ENCODE measurements around the gene PLCH2.

Gene PLCH2

DNA sequence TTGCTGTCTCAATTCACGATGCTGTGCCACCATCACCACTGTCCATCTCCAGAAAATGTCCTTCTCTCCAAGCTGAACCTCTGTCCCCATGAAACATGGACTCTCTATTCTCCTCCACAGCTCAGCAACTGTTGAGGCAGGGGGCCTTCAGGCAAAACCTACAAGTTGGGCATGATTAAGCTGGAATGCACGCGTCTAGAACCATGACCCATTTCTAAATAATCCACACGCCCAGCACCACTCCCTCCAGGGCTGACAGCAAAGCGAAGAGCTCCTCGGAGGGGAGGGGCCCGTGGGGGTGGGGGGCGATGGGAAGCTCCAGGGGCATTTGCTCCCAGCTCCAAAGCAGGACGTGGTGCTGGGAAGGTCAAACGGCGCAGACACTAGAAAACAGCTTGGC, 57.3 kb downstream of the PLCH2 start:
- no peak for DNase-seq

DNA sequence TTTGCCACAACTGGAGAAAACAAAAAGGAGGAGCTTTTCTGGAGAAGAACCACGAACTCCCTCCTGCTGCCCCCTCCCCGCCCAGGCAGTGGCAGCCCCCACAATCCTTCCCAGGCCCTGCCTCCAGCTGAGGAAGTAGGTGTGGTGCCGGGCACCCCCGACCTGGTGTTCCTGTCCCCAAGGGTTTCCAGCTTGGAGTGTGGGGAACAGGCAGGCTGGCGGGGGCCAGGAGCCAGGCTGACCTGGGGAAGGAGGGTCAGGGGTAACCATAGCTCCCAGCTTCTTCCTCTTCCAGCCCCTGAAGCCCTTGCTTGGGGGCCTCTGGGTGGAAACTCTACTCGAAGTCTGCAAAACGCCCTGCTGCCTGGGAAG, 58.2 kb downstream of the PLCH2 start:
- DNase-seq: no peak

DNA sequence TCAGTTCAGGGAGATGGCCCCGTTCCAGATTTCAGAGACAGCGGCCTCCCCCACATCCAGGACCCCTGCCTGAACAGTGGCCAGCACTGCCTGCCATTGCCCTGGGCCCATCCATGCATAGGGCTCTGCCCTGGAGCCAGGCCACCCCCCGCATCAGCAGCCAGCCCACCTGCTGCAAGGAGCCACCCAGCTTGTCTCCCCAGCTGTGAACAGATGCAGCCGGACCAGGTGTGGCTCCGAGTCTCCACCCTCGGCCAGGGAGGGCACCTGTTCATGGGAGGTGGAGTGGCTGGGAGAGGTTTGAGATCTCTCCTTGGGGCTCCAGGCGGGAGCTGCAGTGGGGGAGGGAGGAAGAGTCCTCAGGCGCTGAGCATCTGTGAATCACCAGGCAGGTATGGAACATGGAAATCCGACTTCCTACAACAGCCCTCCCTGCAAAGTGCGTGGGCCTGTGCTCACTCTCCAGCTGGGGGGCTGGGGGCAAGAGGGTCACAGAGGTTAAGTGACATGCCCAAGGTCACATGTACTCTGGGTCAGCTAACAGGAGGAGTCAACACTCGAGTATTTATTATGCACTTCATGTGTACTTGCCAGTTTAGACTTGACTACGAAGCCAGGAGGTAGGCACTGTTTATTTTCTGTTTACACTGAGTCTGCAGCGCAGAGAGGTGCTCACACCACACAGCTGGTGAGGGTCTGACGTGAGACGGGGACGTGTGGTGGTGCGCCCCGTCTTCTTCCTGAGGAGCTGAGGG, 58.8 kb downstream of the PLCH2 start:
- DNase-seq: no peak

DNA sequence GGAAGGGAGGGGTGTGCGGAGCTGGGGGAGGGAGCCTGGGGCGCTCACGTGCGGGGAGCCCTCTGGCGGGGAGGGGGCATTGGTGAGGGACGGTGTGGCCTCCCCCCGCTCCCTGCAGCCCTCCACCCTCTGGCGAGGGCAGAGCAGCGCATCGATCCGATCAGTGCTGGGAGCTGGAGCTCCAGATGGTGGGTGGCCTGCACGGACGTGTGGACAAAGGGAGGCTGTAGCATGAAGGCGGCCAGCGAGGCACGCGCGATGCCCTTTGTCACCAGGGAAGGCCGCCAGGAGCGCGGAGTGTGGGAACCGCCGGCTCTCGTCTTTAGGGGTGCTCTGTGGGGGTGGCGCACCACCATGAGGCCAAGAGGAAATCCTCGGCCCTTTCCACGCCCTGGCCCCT, 59.4 kb downstream of the PLCH2 start:
- DNase-seq: no peak

DNA sequence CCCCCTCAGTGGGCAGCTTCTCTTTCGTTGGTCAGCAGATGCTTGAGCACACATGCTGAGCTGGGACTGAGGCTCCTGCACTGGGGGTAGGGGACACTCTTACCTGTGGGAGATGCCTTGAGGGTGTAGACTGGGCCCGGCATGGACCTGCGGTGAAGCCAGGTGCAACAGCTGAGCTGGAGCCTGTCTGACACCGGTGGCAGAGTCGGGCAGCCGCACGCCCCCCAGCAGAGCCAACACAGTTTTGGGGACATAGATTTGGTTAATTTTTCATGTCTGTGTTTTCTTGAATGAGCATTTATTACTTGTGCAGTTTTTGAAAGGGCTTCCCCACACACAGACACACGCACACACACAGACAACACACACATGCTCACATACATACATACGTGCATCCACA, 59.9 kb downstream of the PLCH2 start:
- no peak for DNase-seq

DNA sequence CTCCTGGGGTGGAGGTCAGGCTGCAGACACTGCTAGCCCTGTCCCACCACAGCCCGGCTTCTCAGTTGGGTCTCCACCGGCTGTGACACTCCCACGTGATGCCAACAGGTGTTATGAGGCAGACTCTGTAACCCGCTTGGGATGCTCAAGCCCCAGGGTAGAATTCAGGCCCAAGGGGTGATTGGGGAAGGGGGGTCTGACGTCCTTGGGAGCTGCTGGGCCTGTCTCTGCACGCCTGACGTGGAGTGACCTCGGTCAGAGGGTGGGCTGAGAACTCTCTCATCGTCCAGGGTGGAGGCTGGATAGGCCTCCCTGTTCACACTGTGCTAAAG, 61.7 kb downstream of the PLCH2 start:
- no peak for DNase-seq

DNA sequence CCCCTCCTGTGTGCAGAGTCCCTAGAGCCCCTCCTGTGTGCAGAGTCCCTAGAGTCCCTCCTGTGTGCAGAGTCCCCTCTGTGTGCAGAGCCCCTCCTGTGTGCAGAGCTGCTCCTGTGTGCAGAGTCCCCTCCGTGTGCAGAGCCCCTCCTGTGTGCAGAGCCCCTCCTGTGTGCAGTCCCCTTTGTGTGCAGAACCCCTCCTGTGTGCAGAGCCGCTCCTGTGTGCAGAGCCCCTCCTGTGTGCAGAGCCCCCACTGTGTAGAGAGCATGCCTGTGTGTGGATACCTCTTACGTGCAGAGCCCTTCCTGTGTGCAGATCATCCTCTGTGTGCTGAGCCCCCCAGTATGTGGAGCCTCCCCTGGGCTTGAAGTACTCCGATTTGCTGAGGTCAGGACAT, 62.3 kb downstream of the PLCH2 start:
- no peak for DNase-seq

DNA sequence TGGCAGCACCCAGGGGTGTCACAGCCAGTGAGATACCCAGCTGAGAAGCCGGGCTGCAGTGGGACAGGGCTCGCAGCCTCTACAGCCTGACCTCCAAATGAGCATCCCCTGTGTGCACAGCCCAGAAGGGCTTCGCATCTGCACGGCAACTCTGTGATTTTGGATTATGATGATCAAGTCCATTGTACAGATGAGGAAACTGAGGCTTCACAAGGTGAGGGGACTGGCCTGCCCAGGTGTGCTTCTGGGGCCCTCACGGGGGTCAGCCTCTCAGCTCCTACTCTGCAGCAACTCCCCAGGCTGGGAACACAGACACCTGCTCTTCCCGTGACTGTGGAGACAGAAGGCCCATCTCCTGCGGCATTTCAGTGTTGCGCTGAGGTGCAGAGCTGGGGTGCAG, 62.8 kb downstream of the PLCH2 start:
- no peak for DNase-seq

DNA sequence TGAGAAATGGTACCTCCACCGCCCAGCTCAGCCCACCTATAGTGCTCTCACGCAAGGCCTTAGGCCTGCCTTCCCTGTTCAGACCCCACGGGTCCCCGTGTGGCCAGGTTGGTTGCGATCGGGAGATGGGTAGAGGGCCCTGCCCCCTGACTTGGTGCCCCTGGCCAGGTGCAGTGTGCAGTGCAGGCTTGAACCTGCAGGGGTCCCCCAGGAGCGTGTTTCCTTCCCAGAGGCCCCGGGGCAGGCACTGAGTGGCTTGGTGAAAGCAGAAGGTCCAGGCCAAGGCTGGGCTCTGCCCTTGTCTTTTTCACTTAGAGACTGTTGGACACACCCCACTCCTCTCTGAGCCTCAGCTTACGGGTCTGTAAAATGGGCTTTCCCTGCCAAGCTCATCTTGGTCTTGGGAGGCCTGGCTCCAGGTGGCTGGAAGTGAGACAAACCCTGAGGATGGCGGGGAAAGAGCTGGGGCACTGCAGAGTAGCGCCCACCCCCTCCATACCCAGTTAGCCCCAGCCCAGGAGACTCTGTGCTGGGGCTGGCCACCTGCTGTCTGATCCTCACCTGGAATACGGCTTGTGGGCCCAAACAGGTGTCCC, 63.3 kb downstream of the PLCH2 start:
- no peak for DNase-seq

DNA sequence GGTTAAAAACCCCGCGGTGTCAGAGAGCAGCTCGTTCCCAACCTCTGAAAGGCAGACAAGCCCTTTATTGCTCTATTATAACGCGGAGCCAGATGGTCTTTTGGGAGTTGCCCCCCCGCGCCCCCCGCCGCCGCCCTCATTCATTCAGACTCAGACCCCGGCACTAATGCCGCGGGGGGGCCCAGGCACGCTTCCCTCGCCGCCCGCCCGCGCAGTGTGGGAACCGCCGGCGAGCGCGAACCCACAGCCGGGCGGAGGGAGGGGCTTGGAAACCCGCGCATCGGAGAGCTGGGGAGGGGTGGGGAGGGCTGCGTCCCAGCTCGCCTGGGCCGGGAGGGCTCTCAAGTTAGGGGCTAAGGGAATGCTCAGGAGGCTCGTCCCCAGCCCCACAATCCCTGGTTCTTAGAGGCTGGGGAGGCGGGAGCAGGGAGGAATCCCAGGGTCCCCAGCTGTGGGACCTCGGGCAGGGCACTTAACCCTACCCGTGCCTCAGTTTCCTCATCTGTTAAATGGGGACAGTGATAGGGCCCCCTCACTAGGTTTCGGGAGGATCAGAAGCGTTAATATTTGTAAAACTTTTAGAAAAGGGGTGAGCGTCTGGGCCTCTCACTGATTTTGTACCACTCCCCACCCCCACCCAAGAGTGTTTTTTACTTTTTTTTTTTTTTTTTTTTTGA, 64.9 kb downstream of the PLCH2 start:
- no peak for DNase-seq

DNA sequence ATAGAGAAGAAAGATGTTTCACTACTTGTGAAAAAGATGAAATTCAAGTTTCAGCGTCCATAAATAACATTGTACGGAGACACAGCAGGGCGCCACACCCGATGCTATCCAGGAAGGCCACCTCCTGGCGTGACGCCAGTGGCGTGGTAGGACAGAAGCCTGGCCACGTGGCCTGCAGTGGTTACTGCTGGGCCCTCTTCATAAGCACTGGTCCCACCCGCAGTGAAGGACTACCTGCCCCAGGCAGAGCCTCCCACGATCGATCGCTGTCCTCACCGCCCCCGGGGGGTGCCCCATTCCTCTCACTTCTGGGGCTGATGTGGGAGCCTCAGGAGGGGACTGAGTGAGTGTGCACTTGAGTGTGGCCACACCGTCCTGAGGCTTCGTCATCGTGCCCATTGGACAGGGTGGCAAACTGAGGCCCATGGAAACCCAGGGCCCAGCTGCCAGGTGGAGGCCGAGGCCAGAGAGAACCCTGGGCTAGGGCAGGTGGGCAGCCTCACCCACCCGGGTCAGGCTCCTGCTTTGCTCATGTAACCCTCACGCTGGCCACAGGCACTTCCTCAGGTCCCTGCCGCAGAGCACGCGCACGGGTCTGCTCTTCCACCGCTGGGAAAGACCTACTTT, 65.6 kb downstream of the PLCH2 start:
- no peak for DNase-seq

DNA sequence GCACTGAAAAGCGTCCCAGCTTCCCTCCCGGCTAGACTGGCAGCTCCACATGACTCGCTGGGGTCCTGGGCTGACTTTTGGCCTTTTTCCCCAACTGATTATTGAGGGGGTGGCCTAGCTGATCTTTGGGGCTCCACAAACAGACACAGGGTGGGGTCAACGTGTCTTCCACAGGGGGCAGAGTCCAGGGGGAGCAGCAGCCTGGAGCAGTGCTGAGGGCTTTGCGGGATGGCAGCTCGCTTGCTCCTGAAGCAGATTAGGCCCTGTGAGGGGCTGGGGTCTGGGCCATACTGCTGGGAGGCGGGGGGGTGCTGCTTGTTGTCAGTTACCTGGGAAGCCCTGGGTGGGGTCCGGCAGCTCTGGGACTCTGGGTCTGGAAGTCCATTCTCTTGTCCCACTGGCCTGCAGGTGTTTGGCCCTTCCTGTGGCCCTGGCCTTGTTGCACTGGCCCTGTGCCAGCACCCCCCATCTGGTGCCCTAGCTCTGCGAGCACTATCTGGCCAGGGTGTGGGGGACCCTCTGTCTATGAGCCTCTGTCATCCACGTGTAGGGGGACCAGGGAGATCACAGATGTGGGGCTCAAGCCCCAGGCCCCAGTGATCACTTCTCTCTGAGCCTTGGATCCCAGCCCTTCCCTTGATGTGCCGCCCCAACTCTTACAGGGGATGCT, 66.3 kb downstream of the PLCH2 start:
- no peak for DNase-seq

DNA sequence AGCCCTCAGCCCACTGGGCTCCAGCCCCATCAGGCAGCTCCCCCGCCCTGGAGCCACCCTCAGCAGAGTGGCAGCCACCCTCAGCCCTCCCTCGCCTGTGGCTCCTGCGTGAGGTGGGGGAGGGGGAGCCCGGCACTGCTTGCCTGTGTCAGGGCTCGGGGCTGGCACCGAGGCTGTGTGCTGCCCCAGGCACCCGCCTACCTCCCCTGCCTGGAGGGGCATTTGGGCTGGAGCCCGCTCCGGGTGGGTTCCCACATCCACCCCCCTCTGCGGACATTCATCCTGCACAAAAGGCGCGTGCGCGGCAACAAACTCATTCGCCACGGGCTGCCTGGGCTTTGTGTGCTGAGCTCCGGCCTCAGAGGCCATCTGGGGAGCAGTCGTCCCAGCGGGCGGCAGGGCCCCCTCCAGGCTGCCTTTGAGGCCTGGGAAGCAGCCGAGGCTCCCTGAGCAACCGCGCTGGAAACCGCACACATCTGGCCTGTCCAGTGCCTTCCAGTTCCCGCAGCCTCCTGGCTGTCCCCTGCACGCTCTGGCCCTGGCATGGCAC, 67.5 kb downstream of the PLCH2 start:
- no peak for DNase-seq

DNA sequence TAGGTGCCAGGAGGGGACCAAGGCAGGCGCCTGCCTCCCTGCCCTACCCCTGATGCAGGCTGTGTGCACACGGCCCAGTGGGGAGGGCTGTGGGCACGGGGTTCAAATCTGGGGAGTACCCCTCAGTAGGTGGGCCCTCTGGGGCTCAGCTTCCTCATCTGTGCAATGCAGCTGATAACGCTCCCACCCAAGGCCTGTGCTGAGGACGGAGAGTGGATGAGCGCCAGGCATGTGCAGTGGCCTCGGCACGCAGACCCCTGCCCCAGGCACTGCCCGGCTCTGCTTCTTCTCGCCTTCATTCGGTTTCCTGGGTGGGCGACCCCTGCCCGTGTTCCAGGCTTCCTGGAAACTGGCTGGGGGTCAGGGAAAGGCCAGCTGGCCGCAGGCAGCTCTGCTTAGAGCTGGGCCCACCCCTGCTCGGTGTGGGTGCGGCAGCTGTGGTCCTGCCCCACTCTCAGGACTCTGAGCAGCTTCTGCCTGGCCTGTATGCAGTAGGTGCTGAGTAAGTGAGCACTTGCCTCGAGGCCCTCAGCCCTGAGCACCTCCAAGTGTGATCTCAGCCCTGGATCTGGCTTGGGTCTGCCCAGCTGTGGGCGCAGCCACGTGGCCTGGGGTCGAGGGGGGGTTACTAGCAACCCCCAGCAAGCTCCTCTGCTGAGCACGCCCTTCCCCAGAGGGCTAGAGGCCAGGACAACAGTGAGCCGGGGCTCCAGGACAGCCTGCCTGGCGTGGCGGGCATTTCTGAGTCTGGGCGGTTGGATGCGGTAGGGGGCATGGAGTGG, 68.2 kb downstream of the PLCH2 start:
- no peak for DNase-seq

DNA sequence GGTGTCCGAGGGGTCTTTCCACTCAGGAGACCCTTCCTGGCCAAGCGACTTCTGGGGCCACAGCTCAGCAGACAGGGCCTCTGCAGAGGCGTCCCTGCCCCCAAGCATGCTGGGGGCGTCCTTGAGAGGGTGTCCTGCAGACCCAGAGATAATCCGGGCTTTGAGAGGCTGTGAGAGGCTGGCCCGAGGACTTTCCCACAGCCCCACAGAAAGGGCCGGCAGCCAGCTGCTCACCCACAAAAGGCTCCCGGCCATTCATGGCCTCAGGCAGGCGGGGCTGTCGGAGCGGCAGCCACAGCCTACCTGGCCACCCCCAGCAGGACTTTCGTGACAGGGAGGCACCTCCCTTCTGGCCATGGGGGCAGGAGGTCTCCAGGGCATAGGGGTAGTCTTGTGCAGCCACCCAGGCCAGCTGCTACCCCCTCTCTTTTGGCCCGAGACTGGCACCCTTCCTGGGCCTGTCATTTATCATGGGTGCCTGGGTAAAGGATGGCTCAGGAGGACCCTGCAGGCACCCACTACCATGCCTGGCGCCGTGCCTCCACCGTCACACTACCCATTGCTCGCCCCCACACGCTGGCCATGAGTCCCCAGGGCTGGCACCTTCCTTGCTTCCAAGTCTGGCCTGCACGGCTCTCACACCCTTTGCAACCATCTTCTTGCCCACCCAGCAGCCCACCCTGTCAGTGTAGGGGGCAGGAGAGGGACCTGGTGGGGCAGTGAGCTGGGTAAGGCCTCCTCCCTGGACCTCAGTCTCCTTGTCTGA, 69.0 kb downstream of the PLCH2 start:
- DNase-seq: no peak

DNA sequence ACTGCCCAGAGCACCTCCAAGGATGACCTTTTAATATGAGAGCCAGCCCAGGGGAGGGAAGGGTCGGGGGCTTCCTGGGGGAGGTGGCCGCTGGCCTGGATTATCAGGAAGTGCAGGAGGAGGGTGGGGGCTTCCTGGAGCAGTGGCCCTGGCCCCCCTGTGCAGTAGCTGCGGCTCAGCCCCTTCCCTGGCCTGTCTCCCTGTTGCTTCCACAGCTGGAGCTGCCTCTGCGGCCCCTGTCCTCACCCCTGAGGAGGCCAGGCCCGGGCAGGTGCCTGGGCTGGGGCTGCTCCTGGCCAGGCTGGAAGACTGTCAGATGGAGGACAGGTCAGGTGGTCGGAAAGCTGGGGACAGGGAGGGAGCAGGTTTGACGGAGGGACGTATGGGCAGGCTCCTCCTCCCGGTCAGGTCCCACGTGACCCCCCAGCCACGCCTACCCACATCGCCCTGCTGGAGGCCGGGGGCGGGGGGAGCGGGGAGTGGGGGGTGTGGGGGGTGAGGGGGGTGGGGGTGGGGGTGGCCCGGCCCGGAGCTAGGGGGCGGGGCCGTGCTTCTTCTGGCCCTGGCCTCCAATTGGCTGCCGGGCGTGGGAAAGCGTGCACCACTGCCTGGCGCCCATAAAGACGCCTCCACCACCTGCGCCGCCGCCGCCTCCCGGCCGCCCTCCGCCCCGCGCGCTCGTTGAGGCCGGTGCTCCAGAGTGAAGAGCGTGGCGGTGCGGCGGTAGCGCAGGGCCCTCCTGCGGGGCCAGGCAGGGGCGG, 69.8 kb downstream of the PLCH2 start:
- DNase-seq: peak; percentile 81

DNA sequence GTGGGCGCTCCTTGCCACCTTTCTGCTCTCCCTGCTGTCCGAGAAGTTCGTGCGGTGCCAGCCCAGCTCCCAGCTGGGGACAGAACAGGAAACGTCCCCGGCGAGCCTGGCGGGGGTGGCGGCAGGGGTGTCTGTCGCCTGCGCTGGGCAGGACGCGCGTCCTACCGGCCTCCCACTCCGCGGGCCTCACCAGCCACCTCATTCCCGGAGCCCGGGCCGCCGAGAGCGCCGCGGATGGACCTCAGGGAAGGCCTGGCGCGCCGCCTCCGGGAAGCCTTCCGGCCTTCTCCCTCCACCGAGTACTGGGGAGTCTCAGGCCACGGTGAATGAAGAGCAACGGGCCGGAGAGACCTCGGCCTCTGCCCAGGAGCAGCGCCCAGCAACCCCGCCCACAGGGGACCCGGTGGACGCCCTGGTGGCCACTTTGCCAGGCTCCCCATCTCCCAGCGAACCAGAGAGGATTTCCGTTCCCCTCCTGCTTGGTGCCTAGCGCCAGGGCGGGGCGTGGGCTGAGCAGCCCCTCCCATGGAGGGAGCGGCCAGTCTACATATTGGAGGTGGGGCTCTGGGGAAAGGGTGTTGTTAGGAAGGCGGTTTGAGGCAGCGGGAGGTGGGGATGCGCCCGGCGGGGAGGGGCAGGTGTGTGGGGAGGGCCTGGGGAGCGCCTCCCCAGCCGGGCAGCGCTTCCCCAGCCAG, 70.6 kb downstream of the PLCH2 start:
- DNase-seq: peak; percentile 81

DNA sequence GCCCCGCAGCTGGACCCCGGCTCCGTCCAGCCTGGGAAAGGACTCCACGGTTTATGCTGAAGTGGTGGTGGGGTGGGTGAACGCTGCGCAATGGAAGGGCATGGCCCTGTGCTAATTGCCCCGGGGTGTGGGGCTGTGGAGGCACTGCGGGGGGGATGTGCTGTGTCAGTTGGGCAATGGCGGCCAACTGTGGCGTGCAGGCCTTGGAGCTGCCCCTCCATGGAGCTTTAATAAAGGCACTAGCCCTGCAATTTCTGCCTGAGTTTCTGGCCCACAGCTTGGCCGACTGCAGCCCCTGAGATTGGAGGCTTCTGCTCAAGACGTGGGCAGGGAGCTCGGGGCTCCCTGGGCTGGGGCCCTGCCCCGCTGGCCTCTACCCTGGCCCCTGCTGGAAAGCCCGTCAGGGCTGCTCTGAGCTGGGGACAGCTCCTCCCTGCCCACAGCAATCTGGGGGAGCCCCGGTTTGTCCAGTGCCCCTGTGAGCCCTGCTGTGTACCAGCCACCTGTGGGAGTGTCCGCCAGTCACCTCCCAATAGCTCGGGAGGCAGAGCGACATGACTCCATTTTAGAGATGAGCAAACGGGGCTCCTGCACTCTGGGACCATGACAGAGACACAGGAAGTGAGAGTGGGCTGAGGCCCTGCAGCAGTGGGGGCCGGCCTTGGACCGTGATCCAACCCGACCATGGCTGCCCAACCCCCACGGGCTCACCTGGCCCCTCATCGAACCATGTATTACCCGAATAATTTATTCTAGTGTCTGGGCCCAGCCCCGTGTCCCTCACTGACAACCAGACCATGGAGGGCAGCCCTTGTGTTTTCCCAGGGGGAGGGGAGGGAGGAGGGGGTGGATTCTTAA, 71.3 kb downstream of the PLCH2 start:
- peak; percentile 55 for DNase-seq

DNA sequence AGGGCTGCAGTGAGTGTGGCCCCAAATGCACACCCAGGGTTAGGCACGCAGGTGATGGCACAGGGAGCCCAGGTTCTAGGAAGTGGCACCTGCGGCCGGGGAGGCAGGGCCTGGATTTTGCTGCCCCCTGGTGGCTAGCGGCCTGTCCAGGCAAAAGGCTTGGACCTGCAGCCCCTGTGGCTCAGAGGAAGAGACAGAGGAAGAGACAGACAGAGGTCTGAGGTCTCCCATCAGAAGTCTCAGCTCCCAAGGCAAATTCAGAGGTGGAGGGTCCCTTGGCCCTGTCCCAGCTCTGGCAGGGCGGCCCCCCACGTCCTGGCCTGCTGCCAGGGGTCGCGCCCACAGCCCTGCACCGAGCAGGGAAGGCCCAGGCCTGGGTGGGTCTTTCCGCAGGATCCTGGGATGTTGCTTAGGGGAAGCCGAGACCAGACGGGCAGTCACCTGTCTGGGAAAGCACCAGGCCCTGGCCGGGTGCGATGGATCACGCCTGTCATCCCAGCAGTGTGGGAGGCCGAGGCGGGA, 72.0 kb downstream of the PLCH2 start:
- DNase-seq: peak; percentile 72
